Activated CD8-positive, alpha-beta T cell treated with anti-CD3 and anti-CD28 coated beads, Interleukin-2, amount 10 ng/mL, durations not matched to agents 7 days and 5 days (primary cell): Measurements from ENCODE around the gene CCDC33. TPM values are rescaled to one million over a fixed set of nuclear protein-coding genes. Genes with fewer than 3 reads are reported as not detected.
"Not testable (repeated sequence)": the region's sequence is repeated elsewhere in the genome, so short reads cannot be mapped to it uniquely, and the experiment has no call there.

Experiments
- ATAC-seq: fragments of 150-1000 bp; cut with Tn5 transposase; one replicate; pipeline ENCODE4 v1.10.0; 2021; ENCODE audit warnings: moderate library complexity
- CTCF ChIA-PET: fragments of 350-600 bp; sonication (Branson Sonifier 250); formaldehyde crosslinking; loops from one replicate; lab custom pipeline; 2021; ENCODE audit warnings: antibody characterized with exemption; lab: Charles Lee
- POLR2A ChIA-PET: fragments of 350-600 bp; sonication (Branson Sonifier 250); formaldehyde crosslinking; loops from one replicate; lab custom pipeline; 2021; ENCODE audit warnings: antibody characterized with exemption; lab: Charles Lee
- DNase-seq: peaks from one replicate; pipeline ENCODE4 v3.0.0-alpha.2; 2020
- H3K27ac Mint-ChIP-seq: one replicate; pipeline ENCODE4 v1.8.0; 2021; ENCODE audit warnings: mild to moderate bottlenecking, mixed read lengths
- H3K27me3 Mint-ChIP-seq: one replicate; pipeline ENCODE4 v1.8.0; 2021; ENCODE audit warnings: low read depth, mixed read lengths
- H3K36me3 Mint-ChIP-seq: one replicate; pipeline ENCODE4 v1.8.0; 2021; ENCODE audit warnings: low read depth, mixed read lengths
- H3K4me1 Mint-ChIP-seq: one replicate; pipeline ENCODE4 v1.8.0; 2021; ENCODE audit warnings: low read depth, mixed read lengths
- H3K4me3 Mint-ChIP-seq: one replicate; pipeline ENCODE4 v1.8.0; 2021; ENCODE audit warnings: mild to moderate bottlenecking, mixed read lengths
- H3K9me3 Mint-ChIP-seq: one replicate; pipeline ENCODE4 v1.8.0; 2022; ENCODE audit warnings: mixed read lengths; ENCODE audit not compliant: insufficient read depth
- total RNA-seq, 2 experiments: library from RNA; stranded (reverse); gene quantifications; one replicate each; pipeline ENCODE4 v1.2.3, GENCODE V29; 2021

Gene CCDC33
- total RNA-seq, 2 experiments from 2014 or later = not detected

GRCh38 chr15:74356050-74356449, 119.9 kb downstream of the CCDC33 start:
- POLR2A ChIA-PET, H3K9me3 Mint-ChIP-seq, H3K27ac Mint-ChIP-seq, H3K36me3 Mint-ChIP-seq, DNase-seq, H3K4me3 Mint-ChIP-seq, CTCF ChIA-PET, ATAC-seq, H3K4me1 Mint-ChIP-seq: not testable (repeated sequence)
- H3K27me3 Mint-ChIP-seq = peaks cover 20% of the 10 kb centered on the region

GRCh38 chr15:74357514-74357913, 121.4 kb downstream of the CCDC33 start:
- peaks cover 25% of the 10 kb centered on the region for H3K27me3 Mint-ChIP-seq
- H3K27ac Mint-ChIP-seq, H3K4me3 Mint-ChIP-seq, H3K4me1 Mint-ChIP-seq, CTCF ChIA-PET, DNase-seq, H3K36me3 Mint-ChIP-seq, H3K9me3 Mint-ChIP-seq, ATAC-seq, POLR2A ChIA-PET: not testable (repeated sequence)

GRCh38 chr15:74359376-74359775, 123.2 kb downstream of the CCDC33 start:
- H3K36me3 Mint-ChIP-seq, H3K4me1 Mint-ChIP-seq, H3K4me3 Mint-ChIP-seq, DNase-seq, H3K27ac Mint-ChIP-seq, POLR2A ChIA-PET, H3K9me3 Mint-ChIP-seq, ATAC-seq: not testable (repeated sequence)
- CTCF ChIA-PET = interaction anchor here (0.8 to 1.1 kb wide), 2 partner anchors 23 to 273 kb away, joined by 3 to 4 read pairs; no protein-coding TSS in a partner anchor
- peaks cover 30% of the 10 kb centered on the region for H3K27me3 Mint-ChIP-seq

- H3K9me3 Mint-ChIP-seq, H3K4me1 Mint-ChIP-seq, ATAC-seq, H3K27ac Mint-ChIP-seq, POLR2A ChIA-PET, H3K36me3 Mint-ChIP-seq, DNase-seq, H3K4me3 Mint-ChIP-seq, CTCF ChIA-PET: not testable (repeated sequence)
- peaks cover 30% of the 10 kb centered on the region for H3K27me3 Mint-ChIP-seq
Measured at GRCh38 chr15:74360855-74361254, 124.7 kb downstream of the CCDC33 start.

GRCh38 chr15:74362482-74362881, 126.4 kb downstream of the CCDC33 start:
- H3K27ac Mint-ChIP-seq = no peak overlapping the region
- peaks cover 29% of the 10 kb centered on the region for H3K27me3 Mint-ChIP-seq
- H3K4me1 Mint-ChIP-seq = peaks cover 7% of the 10 kb centered on the region
- no peaks in the 10 kb centered on the region for H3K36me3 Mint-ChIP-seq
- CTCF ChIA-PET = interaction anchor here (1.0 to 1.4 kb wide), 2 partner anchors 11 to 127 kb away, joined by 3 read pairs; no protein-coding TSS in a partner anchor
- DNase-seq (no peak), ATAC-seq (no peak)
- no peak overlapping the region for H3K4me3 Mint-ChIP-seq
- H3K9me3 Mint-ChIP-seq = no peaks in the 10 kb centered on the region
- POLR2A ChIA-PET = no interaction called here

GRCh38 chr15:74364936-74365597, 128.9 kb downstream of the CCDC33 start:
- Mint-ChIP-seq H3K4me1 (peaks cover 7% of the 10 kb centered on the region), H3K4me3 (peak overlapping the region; percentile 67), H3K9me3 (no peaks in the 10 kb centered on the region), H3K36me3 (no peaks in the 10 kb centered on the region), H3K27ac (no peak overlapping the region), H3K27me3 (peaks cover 44% of the 10 kb centered on the region)
- no peak for ATAC-seq
- DNase-seq = no peak
- CTCF ChIA-PET = interaction anchor here (1.3 to 1.8 kb wide), 2 partner anchors 10 to 267 kb away, joined by 4 read pairs; no protein-coding TSS in a partner anchor
- POLR2A ChIA-PET = interaction anchor here (0.7 kb wide), 1 partner anchor 258 kb away, joined by 3 read pairs; no protein-coding TSS in a partner anchor

- peaks cover 50% of the 10 kb centered on the region for H3K27me3 Mint-ChIP-seq
Measured at GRCh38 chr15:74365598-74366445, 129.7 kb downstream of the CCDC33 start.

GRCh38 chr15:74367296-74367854, 131.2 kb downstream of the CCDC33 start, which contains the start of gene CYP11A1:
CYP11A1 (minus strand) TSS chr15:74367646; CDS start chr15:74367585, 61 bp downstream.
- Mint-ChIP-seq H3K27me3 (peaks cover 50% of the 10 kb centered on the region), H3K4me1 (peaks cover 7% of the 10 kb centered on the region), H3K9me3 (no peaks in the 10 kb centered on the region), H3K4me3 (peak within 1 kb of the TSS; percentile 29), H3K27ac (no peak within 1 kb of the TSS), H3K36me3 (no peaks in the 10 kb centered on the region)
- ChIA-PET POLR2A (no interaction called here), CTCF (interaction anchor here (1.0 to 1.8 kb wide), 3 partner anchors 8 to 265 kb away, joined by 3 to 5 read pairs (median 4); no protein-coding TSS in a partner anchor)
- DNase-seq = no peak
- no peak for ATAC-seq

More at GRCh38 chr15:74365598-74366445, 129.7 kb downstream of the CCDC33 start:
- H3K36me3 Mint-ChIP-seq = no peaks in the 10 kb centered on the region
- POLR2A ChIA-PET = interaction anchor here (0.7 kb wide), 1 partner anchor 258 kb away, joined by 3 read pairs; no protein-coding TSS in a partner anchor
- peak overlapping the region; percentile 67 for H3K4me3 Mint-ChIP-seq
- CTCF ChIA-PET = interaction anchor here (0.8 to 1.8 kb wide), 3 partner anchors 9 to 266 kb away, joined by 4 read pairs; no protein-coding TSS in a partner anchor
- peak; percentile 35 for DNase-seq
- peaks cover 7% of the 10 kb centered on the region for H3K4me1 Mint-ChIP-seq
- peak; percentile 81 for ATAC-seq
- no peaks in the 10 kb centered on the region for H3K9me3 Mint-ChIP-seq
- H3K27ac Mint-ChIP-seq = no peak overlapping the region

- Mint-ChIP-seq H3K27me3 (peaks cover 49% of the 10 kb centered on the region), H3K36me3 (no peaks in the 10 kb centered on the region), H3K9me3 (no peaks in the 10 kb centered on the region), H3K4me3 (no peak overlapping the region), H3K4me1 (peaks cover 7% of the 10 kb centered on the region), H3K27ac (no peak overlapping the region)
- CTCF ChIA-PET = interaction anchor here (0.6 to 8.7 kb wide), 3 partner anchors 8 to 265 kb away, joined by 3 to 82 read pairs (median 5); no protein-coding TSS in a partner anchor
- DNase-seq (no peak), ATAC-seq (no peak)
- POLR2A ChIA-PET = no interaction called here
Measured at GRCh38 chr15:74368121-74368520, 132.0 kb downstream of the CCDC33 start.

GRCh38 chr15:74369084-74369745, 133.1 kb downstream of the CCDC33 start:
- POLR2A ChIA-PET = interaction anchor here (0.9 kb wide), 1 partner anchor 246 kb away, joined by 3 read pairs; no protein-coding TSS in a partner anchor
- peaks cover 44% of the 10 kb centered on the region for H3K27me3 Mint-ChIP-seq
- ATAC-seq (no peak), DNase-seq (no peak)
- no peaks in the 10 kb centered on the region for H3K36me3 Mint-ChIP-seq
- no peaks in the 10 kb centered on the region for H3K9me3 Mint-ChIP-seq
- H3K27ac Mint-ChIP-seq = no peak overlapping the region
- H3K4me3 Mint-ChIP-seq = no peak overlapping the region
- H3K4me1 Mint-ChIP-seq = peaks cover 13% of the 10 kb centered on the region
- CTCF ChIA-PET = interaction anchor here (1.3 to 8.7 kb wide), 2 partner anchors 263 to 425 kb away, joined by 3 to 82 read pairs; no protein-coding TSS in a partner anchor
